Caco-2 (cell line): ENCODE measurements around the gene ACAD8. TPM values are rescaled to one million over a fixed set of nuclear protein-coding genes. Genes with fewer than 3 reads are reported as not detected.
A peak's percentile ranks its signal among the peaks of the same experiment; 100 is the strongest.

Source experiments
- BruUV-seq: library from RNA; stranded (reverse); fragments of 400-500 nt; replicated peaks from 2 replicates; lab custom pipeline; 2021; lab: Mats Ljungman, UMichigan
- CTCF ChIA-PET: fragments of 300-600 bp; sonication (Branson Sonifier 250); formaldehyde crosslinking; loops from one replicate; lab custom pipeline; 2022; ENCODE audit warnings: antibody characterized with exemption; lab: Charles Lee
- POLR2A ChIA-PET: fragments of 300-600 bp; sonication (Branson Sonifier 250); formaldehyde crosslinking; loops from one replicate; lab custom pipeline; 2022; ENCODE audit warnings: antibody characterized with exemption; lab: Charles Lee
- DNase-seq, 2 experiments: peaks; one replicate each; pipeline versions ENCODE4 v3.0.0 to v3.0.0-alpha.2; 2020 to 2022
- H3K27me3 ChIP-seq: replicated peaks from 2 replicates; pipeline ENCODE4 v1.6.0; 2011; ENCODE audit warnings: low read length; ENCODE audit not compliant: control insufficient read depth, insufficient read depth
- H3K36me3 ChIP-seq: 2 replicates; pipeline ENCODE4 v1.5.1; 2011; ENCODE audit warnings: low read length; ENCODE audit not compliant: control insufficient read depth, insufficient read depth
- H3K4me1 ChIP-seq: fragments of 250-450 bp; sonication (Bioruptor Pico); 2 replicates; pipeline ENCODE4 v1.5.1; 2020; ENCODE audit warnings: mild to moderate bottlenecking
- H3K4me3 ChIP-seq: 2 replicates; pipeline ENCODE4 v1.5.1; 2011; ENCODE audit warnings: low read depth, mild to moderate bottlenecking, control low read depth, low read length
- H3K9me3 ChIP-seq: fragments of 250-450 bp; sonication (Bioruptor Pico); 2 replicates; pipeline ENCODE4 v1.5.1; 2020; ENCODE audit warnings: mild to moderate bottlenecking, moderate library complexity
- H3K27ac Mint-ChIP-seq: one replicate; pipeline ENCODE4 v1.8.0; 2022; ENCODE audit warnings: mixed read lengths; ENCODE audit not compliant: unreplicated experiment
- H3K27me3 Mint-ChIP-seq: one replicate; pipeline ENCODE4 v1.8.0; 2022; ENCODE audit warnings: mixed read lengths; ENCODE audit not compliant: insufficient read depth, unreplicated experiment
- H3K36me3 Mint-ChIP-seq: one replicate; pipeline ENCODE4 v1.8.0; 2022; ENCODE audit warnings: mild to moderate bottlenecking, mixed read lengths; ENCODE audit not compliant: insufficient read depth, unreplicated experiment
- H3K4me1 Mint-ChIP-seq: one replicate; pipeline ENCODE4 v1.8.0; 2022; ENCODE audit warnings: low read depth, mixed read lengths; ENCODE audit not compliant: unreplicated experiment
- H3K4me3 Mint-ChIP-seq: one replicate; pipeline ENCODE4 v1.8.0; 2022; ENCODE audit warnings: mild to moderate bottlenecking, moderate library complexity, mixed read lengths; ENCODE audit not compliant: unreplicated experiment
- H3K9me3 Mint-ChIP-seq: one replicate; pipeline ENCODE4 v1.8.0; 2022; ENCODE audit warnings: mixed read lengths; ENCODE audit not compliant: unreplicated experiment
- CTCF ChIP-seq, 2 experiments: fragments of 200-600 bp in 1 of 2; IDR thresholded peaks; 1 replicate in 1 of 2; 2 replicates in 1 of 2; pipeline versions ENCODE4 v1.5.1 to v1.8.0; 2011 to 2022; ENCODE audit warnings: antibody characterized with exemption in 1 of 2, control low read depth in 1 of 2, inconsistent platforms in 1 of 2, low read depth in 1 of 2, low read length in 1 of 2, mild to moderate bottlenecking in 1 of 2, moderate library complexity in 1 of 2; ENCODE audit not compliant: insufficient read depth in 1 of 2, severe bottlenecking in 1 of 2, unreplicated experiment in 1 of 2
- intact Hi-C: fragments of 100-400 bp; cut with micrococcal nuclease; formaldehyde crosslinking; loops from one replicate; pipeline ENCODE4 v1.10.0; 2022; ENCODE audit not compliant: unreplicated experiment
- total RNA-seq: library from RNA; stranded (reverse); gene quantifications from 2 replicates; pipeline ENCODE4 v1.2.3, GENCODE V29; 2022

Gene ACAD8
- total RNA-seq, 1 experiment from 2014 or later: 52.0 TPM

- H3K27ac Mint-ChIP-seq: no peak within 1 kb of the TSS
- no TSS peak for BruUV-seq
- no peaks in the 10 kb centered on the region for H3K9me3 Mint-ChIP-seq
- H3K36me3 Mint-ChIP-seq: peaks cover 4% of the 10 kb centered on the region
- H3K4me1 ChIP-seq: peaks cover 10% of the 10 kb centered on the region
- H3K27me3 Mint-ChIP-seq: peaks cover 30% of the 10 kb centered on the region
- DNase-seq: peak; percentile 41 to 60
- intact Hi-C loops: loop anchor here (10.0 kb wide), 1 partner anchor 299 kb away; no protein-coding TSS in a partner anchor
- peaks cover 5% of the 10 kb centered on the region for H3K27me3 ChIP-seq
- peak; percentile 40 to 47 for TF ChIP-seq CTCF (IDR thresholded peaks at IDR 0.05; ENCODE audit: insufficient read depth in 1 of 2, low read depth in 1 of 2, low read length in 1 of 2, severe bottlenecking in 1 of 2, unreplicated experiment in 1 of 2)
- ChIA-PET POLR2A (no interaction called here), CTCF (interaction anchor here (0.7 to 1.2 kb wide), 8 partner anchors 14 to 608 kb away, joined by 3 to 4 read pairs (median 3); partner anchors contain the start of gene VPS26B)
- peaks cover 10% of the 10 kb centered on the region for H3K4me1 Mint-ChIP-seq
- H3K36me3 ChIP-seq: no peaks in the 10 kb centered on the region
- H3K9me3 ChIP-seq: no peaks in the 10 kb centered on the region
- H3K4me3 Mint-ChIP-seq: peak within 1 kb of the TSS; percentile 57
- peak within 1 kb of the TSS; percentile 24 for H3K4me3 ChIP-seq
Observed at GRCh38 chr11:134275534-134276395, 22.4 kb downstream of the ACAD8 start, which contains the start of gene GLB1L3. Gene GLB1L3 (plus strand): TSS chr11:134276379. CDS start chr11:134276741, 362 bp downstream.

GRCh38 chr11:134276396-134277182, 23.2 kb downstream of the ACAD8 start:
- CTCF ChIA-PET: interaction anchor here (0.7 to 1.2 kb wide), 7 partner anchors 15 to 587 kb away, joined by 3 to 4 read pairs (median 3); partner anchors contain the start of gene VPS26B

More at GRCh38 chr11:134276396-134277182, 23.2 kb downstream of the ACAD8 start:
- no TSS peak for BruUV-seq
- H3K36me3 ChIP-seq: no peaks in the 10 kb centered on the region
- peaks cover 30% of the 10 kb centered on the region for H3K27me3 Mint-ChIP-seq
- peaks cover 10% of the 10 kb centered on the region for H3K4me1 Mint-ChIP-seq
- POLR2A ChIA-PET: no interaction called here
- no peaks in the 10 kb centered on the region for H3K9me3 Mint-ChIP-seq
- H3K27ac Mint-ChIP-seq: no peak overlapping the region
- peak overlapping the region; percentile 24 for H3K4me3 ChIP-seq
- peaks cover 10% of the 10 kb centered on the region for H3K4me1 ChIP-seq
- intact Hi-C loops: loop anchor here (10.0 kb wide), 1 partner anchor 298 kb away; no protein-coding TSS in a partner anchor
- no peak for DNase-seq
- TF ChIP-seq CTCF (IDR thresholded peaks at IDR 0.05; ENCODE audit: insufficient read depth in 1 of 2, low read depth in 1 of 2, low read length in 1 of 2, severe bottlenecking in 1 of 2, unreplicated experiment in 1 of 2): no peak
- no peaks in the 10 kb centered on the region for H3K9me3 ChIP-seq
- peaks cover 5% of the 10 kb centered on the region for H3K27me3 ChIP-seq
- peaks cover 4% of the 10 kb centered on the region for H3K36me3 Mint-ChIP-seq
- H3K4me3 Mint-ChIP-seq: peak overlapping the region; percentile 57
